ENCODE measurements around the gene AGTR1. TPM values are rescaled to one million over a fixed set of nuclear protein-coding genes. Genes with fewer than 3 reads are reported as not detected.

Gene AGTR1
- total RNA-seq, 1 experiment from 2014 or later: not detected

DNA sequence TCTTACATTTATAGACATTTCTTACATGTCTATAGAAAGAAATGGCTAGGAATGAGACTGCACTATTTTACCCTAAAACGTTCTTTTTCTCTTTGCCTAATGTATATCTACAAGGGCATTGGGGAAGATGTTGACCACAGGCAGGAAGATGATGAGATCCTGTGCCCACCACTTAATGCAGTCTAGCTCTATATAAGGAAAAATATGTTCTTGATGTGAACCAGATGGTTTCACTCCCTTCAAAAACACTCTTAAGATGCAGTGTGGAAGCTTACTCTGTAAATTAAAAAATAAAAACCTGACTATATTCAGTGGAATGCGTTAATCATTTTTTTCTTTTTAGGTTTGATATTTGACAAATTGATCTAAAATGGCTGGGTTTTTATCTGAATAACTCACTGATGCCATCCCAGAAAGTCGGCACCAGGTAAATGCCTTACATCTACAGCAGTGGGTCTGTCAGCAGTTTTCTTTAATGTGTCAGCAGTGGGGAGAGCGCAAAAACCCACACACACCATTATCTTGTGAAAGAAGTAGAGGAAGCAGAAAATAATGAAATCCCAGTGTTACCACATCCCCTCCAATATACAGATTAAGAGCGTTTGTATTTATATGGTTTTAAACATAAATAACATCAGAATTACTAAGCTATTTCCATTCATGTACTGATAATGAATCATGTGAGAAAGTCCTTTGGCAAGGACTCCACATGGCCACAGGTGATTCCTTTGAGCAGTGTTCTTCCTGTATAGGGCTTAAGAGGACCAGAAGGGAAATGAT lies 10.1 kb downstream of the AGTR1 start:
- Histone ChIP-seq H3K27me3 (ENCODE audit: insufficient read depth, low read length) (no peaks in the 10 kb centered on the region), H3K4me1 (ENCODE audit: insufficient read depth, low read length) (no peaks in the 10 kb centered on the region), H3T11ph (ENCODE audit: low read length) (no peak overlapping the region), H3K4ac (ENCODE audit: low read depth, low read length) (no peak overlapping the region), H2BK20ac (ENCODE audit: low read depth, low read length, poor library complexity, severe bottlenecking) (no peak overlapping the region), H3K9me3 (ENCODE audit: control insufficient read depth, low read depth, low read length) (no peaks in the 10 kb centered on the region), H2BK12ac (ENCODE audit: insufficient read length, low read depth, low read length) (no peak overlapping the region), H2BK5ac (ENCODE audit: insufficient read length, low read length) (no peak overlapping the region), H3K27ac (ENCODE audit: insufficient read length, low read depth, low read length) (no peak overlapping the region), H4K5ac (ENCODE audit: insufficient read length, low read depth, low read length) (no peak overlapping the region), H3K18ac (ENCODE audit: insufficient read length, low read depth, low read length) (no peak overlapping the region), H3K23me2 (ENCODE audit: insufficient read length, low read depth, low read length, poor library complexity, severe bottlenecking) (no peaks in the 10 kb centered on the region), H4K91ac (ENCODE audit: insufficient read length, low read depth, low read length) (no peak overlapping the region), H3K79me2 (ENCODE audit: insufficient read depth, low read length) (no peaks in the 10 kb centered on the region), H3K9ac (ENCODE audit: extremely low read depth, insufficient read length, low read length) (no peak overlapping the region), H3K14ac (ENCODE audit: insufficient read depth, low read length) (no peak overlapping the region), H2BK15ac (ENCODE audit: low read depth, low read length) (no peak overlapping the region), H4K8ac (replicated peaks; ENCODE audit: insufficient read length, low read depth, low read length) (no peak overlapping the region), H4K20me1 (ENCODE audit: control insufficient read depth, insufficient read depth, insufficient read length) (no peaks in the 10 kb centered on the region), H2AK5ac (ENCODE audit: insufficient read length, low read length) (no peak overlapping the region), H2BK120ac (ENCODE audit: low read depth, low read length, poor library complexity, severe bottlenecking) (no peak overlapping the region), H2AFZ (ENCODE audit: low read length) (no peak overlapping the region), H3K79me1 (ENCODE audit: insufficient read depth, low read depth, low read length, poor library complexity, severe bottlenecking) (no peaks in the 10 kb centered on the region), H3K4me2 (ENCODE audit: insufficient read depth, insufficient read length, low read length) (no peak overlapping the region), H3K23ac (ENCODE audit: insufficient read length, low read depth, low read length) (no peak overlapping the region), H3K56ac (ENCODE audit: insufficient read length, low read depth, low read length) (no peak overlapping the region)
- Mint-ChIP-seq H3K4me3 (no peak overlapping the region), H3K27ac (no peak overlapping the region), H3K36me3 (ENCODE audit: insufficient read depth in 1 of 3, low read depth in 3 of 3) (no peaks in the 10 kb centered on the region; a peak in 1 of 7 replicates), H3K9me3 (no peaks in the 10 kb centered on the region), H3K27me3 (ENCODE audit: low read depth) (no peaks in the 10 kb centered on the region), H3K4me1 (peaks cover 11 to 13% of the 10 kb centered on the region in 2 experiments; a peak in 3 of 4 replicates)
- no peak for DNase-seq
- WGBS (ENCODE audit: extremely low coverage, insufficient read length, low lambda C conversion rate): no CpG with 5 or more reads among the region's 5 CpGs
- no peak for TF ChIP-seq CTCF (conservative IDR thresholded peaks at IDR 0.05)

Data from H9 (cell line).